ENCODE measurements around the gene ADAM12. TPM values are rescaled to one million over a fixed set of nuclear protein-coding genes. Genes with fewer than 3 reads are reported as not detected.

Gene ADAM12
- total RNA-seq, 2 donors from 2014 or later = 0.27 to 2.2 TPM

GRCh38 chr10:126081841-126082466, 306.3 kb downstream of the ADAM12 start:
- ATAC-seq (ENCODE audit: insufficient number of reproducible peaks, low FRiP score, low read depth) (no peak), DNase-seq (ENCODE audit: low spot score) (no peak)
- Histone ChIP-seq H3K27me3 (replicated peaks; ENCODE audit: insufficient read depth) (no peaks in the 10 kb centered on the region), H3K9me3 (no peaks in the 10 kb centered on the region), H3K4me3 (no peak overlapping the region), H3K4me1 (ENCODE audit: control insufficient read depth in 1 of 2, low read depth in 2 of 2) (peaks cover 8 to 11% of the 10 kb centered on the region in 2 donors), H3K36me3 (no peaks in the 10 kb centered on the region), H3K27ac (no peak overlapping the region)
- no peak for TF ChIP-seq CTCF (IDR thresholded peaks at IDR 0.05)

GRCh38 chr10:126080879-126081411, 307.3 kb downstream of the ADAM12 start:
- H3K27ac ChIP-seq = no peak overlapping the region
- no peaks in the 10 kb centered on the region for H3K27me3 ChIP-seq (replicated peaks; ENCODE audit: insufficient read depth)
- peak overlapping the region; percentile 55 for H3K4me3 ChIP-seq
- H3K4me1 ChIP-seq (ENCODE audit: control insufficient read depth in 1 of 2, low read depth in 2 of 2) = peaks cover 8 to 11% of the 10 kb centered on the region in 2 donors
- DNase-seq (ENCODE audit: low spot score) (no peak), ATAC-seq (ENCODE audit: insufficient number of reproducible peaks, low FRiP score, low read depth) (no peak)
- no peaks in the 10 kb centered on the region for H3K36me3 ChIP-seq
- no peaks in the 10 kb centered on the region for H3K9me3 ChIP-seq
- TF ChIP-seq CTCF (IDR thresholded peaks at IDR 0.05) = no peak

GRCh38 chr10:126080291-126080825, 307.9 kb downstream of the ADAM12 start:
- H3K4me3 ChIP-seq = peak overlapping the region; percentile 55
- peaks cover 8 to 11% of the 10 kb centered on the region in 2 donors for H3K4me1 ChIP-seq (ENCODE audit: control insufficient read depth in 1 of 2, low read depth in 2 of 2)
- no peak for TF ChIP-seq CTCF (IDR thresholded peaks at IDR 0.05)
- H3K27me3 ChIP-seq (replicated peaks; ENCODE audit: insufficient read depth) = no peaks in the 10 kb centered on the region
- no peak for ATAC-seq (ENCODE audit: insufficient number of reproducible peaks, low FRiP score, low read depth)
- DNase-seq (ENCODE audit: low spot score) = no peak
- H3K36me3 ChIP-seq = no peaks in the 10 kb centered on the region
- H3K27ac ChIP-seq = no peak overlapping the region
- no peaks in the 10 kb centered on the region for H3K9me3 ChIP-seq

- H3K36me3 ChIP-seq = no peaks in the 10 kb centered on the region
- H3K4me3 ChIP-seq = no peak overlapping the region
- H3K4me1 ChIP-seq (ENCODE audit: control insufficient read depth in 1 of 2, low read depth in 2 of 2) = no peaks in the 10 kb centered on the region
- H3K27ac ChIP-seq = no peak overlapping the region
- ATAC-seq (ENCODE audit: insufficient number of reproducible peaks, low FRiP score, low read depth) (no peak), DNase-seq (ENCODE audit: low spot score) (no peak)
- no peak for TF ChIP-seq CTCF (IDR thresholded peaks at IDR 0.05)
- no peaks in the 10 kb centered on the region for H3K27me3 ChIP-seq (replicated peaks; ENCODE audit: insufficient read depth)
- no peaks in the 10 kb centered on the region for H3K9me3 ChIP-seq
Measured at GRCh38 chr10:126075009-126075408, 313.3 kb downstream of the ADAM12 start.

GRCh38 chr10:126074291-126074690, 314.0 kb downstream of the ADAM12 start:
- Histone ChIP-seq H3K9me3 (no peaks in the 10 kb centered on the region), H3K4me1 (ENCODE audit: control insufficient read depth in 1 of 2, low read depth in 2 of 2) (no peaks in the 10 kb centered on the region), H3K27ac (no peak overlapping the region), H3K36me3 (no peaks in the 10 kb centered on the region), H3K27me3 (replicated peaks; ENCODE audit: insufficient read depth) (no peaks in the 10 kb centered on the region), H3K4me3 (no peak overlapping the region)
- ATAC-seq (ENCODE audit: insufficient number of reproducible peaks, low FRiP score, low read depth) (no peak), DNase-seq (ENCODE audit: low spot score) (no peak)
- TF ChIP-seq CTCF (IDR thresholded peaks at IDR 0.05) = no peak
